Lower lobe of right lung (tissue), 2 donors: ENCODE data around the gene WDR86. TPM values are rescaled to one million over a fixed set of nuclear protein-coding genes. Genes with fewer than 3 reads are reported as not detected.
A peak's percentile ranks its signal among the peaks of the same experiment; 100 is the strongest.

Experiments used
- ATAC-seq, 2 donors: fragments of 200-7000 bp; cut with Tn5 transposase; one replicate each; pipeline ENCODE4 v1.9.1; 2020 to 2022; ENCODE audit warnings: mild to moderate bottlenecking in 2 of 2, moderate library complexity in 2 of 2
- DNase-seq: peaks from one replicate; pipeline ENCODE4 v3.0.0-alpha.2; 2020
- H3K27ac ChIP-seq: fragments of 200-600 bp; one replicate; pipeline ENCODE4 v1.8.0; 2022
- H3K27me3 ChIP-seq: fragments of 200-600 bp; one replicate; pipeline ENCODE4 v1.8.0; 2022; ENCODE audit warnings: low read depth
- H3K36me3 ChIP-seq: fragments of 200-600 bp; one replicate; pipeline ENCODE4 v1.8.0; 2022; ENCODE audit warnings: mild to moderate bottlenecking
- H3K4me1 ChIP-seq: fragments of 200-600 bp; one replicate; pipeline ENCODE4 v1.8.0; 2022
- H3K4me3 ChIP-seq: fragments of 200-600 bp; one replicate; pipeline ENCODE4 v1.8.0; 2022; ENCODE audit warnings: mild to moderate bottlenecking
- H3K9me3 ChIP-seq: fragments of 200-600 bp; one replicate; pipeline ENCODE4 v1.8.0; 2022
- CTCF ChIP-seq: fragments of 200-600 bp; IDR thresholded peaks from one replicate; pipeline ENCODE4 v1.8.0; 2022; ENCODE audit warnings: antibody characterized with exemption, mild to moderate bottlenecking
- intact Hi-C: fragments of 100-400 bp; cut with DNase I; formaldehyde crosslinking; loops from one replicate; pipeline ENCODE4 v1.11.0; 2022
- total RNA-seq: library from RNA; stranded (reverse); fragmentation: NEBNext Ultra II Directional; extraction: Animal tissue kit (Norgen Biotek cat#: 25700); gene quantifications from one replicate; pipeline ENCODE4 v1.2.1, GENCODE V29; 2021
- donor health status: DM: no; HTN: yes; CAD: no; lungs with severe emphysema.

The WDR86 gene
- total RNA-seq, 1 donor from 2014 or later = 4.4 TPM

- DNase-seq = peak; percentile 26
- Histone ChIP-seq H3K4me1 (peaks cover 5% of the 10 kb centered on the region), H3K27ac (no peak overlapping the region), H3K27me3 (peaks cover 3% of the 10 kb centered on the region), H3K9me3 (no peaks in the 10 kb centered on the region), H3K4me3 (no peak overlapping the region), H3K36me3 (no peaks in the 10 kb centered on the region)
- intact Hi-C loops = no loop called here
- ATAC-seq = no peak
- no peak for TF ChIP-seq CTCF
Observed at GRCh38 chr7:151389096-151389767, 20.6 kb downstream of the WDR86 start.

GRCh38 chr7:151388430-151388829, 21.4 kb downstream of the WDR86 start:
- ATAC-seq (no peak), DNase-seq (peak; percentile 21)
- intact Hi-C loops = no loop called here
- Histone ChIP-seq H3K27me3 (peaks cover 3% of the 10 kb centered on the region), H3K4me3 (no peak overlapping the region), H3K4me1 (peaks cover 5% of the 10 kb centered on the region), H3K36me3 (no peaks in the 10 kb centered on the region), H3K27ac (no peak overlapping the region), H3K9me3 (no peaks in the 10 kb centered on the region)
- no peak for TF ChIP-seq CTCF

GRCh38 chr7:151388007-151388297, 21.9 kb downstream of the WDR86 start:
- no peak overlapping the region for H3K4me3 ChIP-seq
- ATAC-seq (no peak), DNase-seq (peak; percentile 20)
- H3K27me3 ChIP-seq = peaks cover 8% of the 10 kb centered on the region
- H3K36me3 ChIP-seq = no peaks in the 10 kb centered on the region
- no peak overlapping the region for H3K27ac ChIP-seq
- TF ChIP-seq CTCF = no peak
- intact Hi-C loops = no loop called here
- no peaks in the 10 kb centered on the region for H3K9me3 ChIP-seq
- peaks cover 5% of the 10 kb centered on the region for H3K4me1 ChIP-seq

- intact Hi-C loops = no loop called here
- no peak for ATAC-seq
- TF ChIP-seq CTCF = no peak
- Histone ChIP-seq H3K36me3 (no peaks in the 10 kb centered on the region), H3K4me3 (no peak overlapping the region), H3K4me1 (peaks cover 6% of the 10 kb centered on the region), H3K9me3 (no peaks in the 10 kb centered on the region), H3K27ac (no peak overlapping the region), H3K27me3 (peaks cover 13% of the 10 kb centered on the region)
- DNase-seq = peak; percentile 35
Observed at GRCh38 chr7:151387161-151388006, 22.5 kb downstream of the WDR86 start.

- DNase-seq (peak; percentile 49), ATAC-seq (peak in 1 of 2 donors; percentile 3)
- H3K4me1 ChIP-seq = peaks cover 15% of the 10 kb centered on the region
- no peaks in the 10 kb centered on the region for H3K36me3 ChIP-seq
- no peak overlapping the region for H3K4me3 ChIP-seq
- no peak for TF ChIP-seq CTCF
- H3K27ac ChIP-seq = no peak overlapping the region
- intact Hi-C loops = no loop called here
- no peaks in the 10 kb centered on the region for H3K9me3 ChIP-seq
- H3K27me3 ChIP-seq = peaks cover 22% of the 10 kb centered on the region
Observed at GRCh38 chr7:151386301-151387160, 23.3 kb downstream of the WDR86 start.
